Head of caudate nucleus (tissue), 42 donors: ENCODE measurements around the gene UGT1A4.

Experiments
- DNase-seq, 42 donors: peaks; one replicate each; pipeline versions ENCODE4 v3.0.0 to v3.0.0-alpha.2; 2020 to 2021; ENCODE audit warnings: mixed read lengths in 7 of 42
- intact Hi-C: fragments of 100-400 bp; cut with DNase I; formaldehyde crosslinking; loops from one replicate; pipeline ENCODE4 v1.15.0; 2022

Gene UGT1A4

GRCh38 chr2:233718552-233718951 is at the start of gene UGT1A4:
Gene UGT1A4 (plus strand): TSS chr2:233718736. CDS start chr2:233718821, 85 bp downstream.
- DNase-seq, result no peak
- intact Hi-C loops, result no loop called here

- intact Hi-C loops, result no loop called here
- DNase-seq, result no peak
Observed at GRCh38 chr2:233671290-233672161, 47.0 kb upstream of the UGT1A4 start, which contains the start of gene UGT1A9. Gene UGT1A9 (plus strand): TSS chr2:233671898. CDS start chr2:233671935, 37 bp downstream.

- intact Hi-C loops, result no loop called here
- DNase-seq, result no peak
Observed at GRCh38 chr2:233672886-233673285, 45.6 kb upstream of the UGT1A4 start.

DNA sequence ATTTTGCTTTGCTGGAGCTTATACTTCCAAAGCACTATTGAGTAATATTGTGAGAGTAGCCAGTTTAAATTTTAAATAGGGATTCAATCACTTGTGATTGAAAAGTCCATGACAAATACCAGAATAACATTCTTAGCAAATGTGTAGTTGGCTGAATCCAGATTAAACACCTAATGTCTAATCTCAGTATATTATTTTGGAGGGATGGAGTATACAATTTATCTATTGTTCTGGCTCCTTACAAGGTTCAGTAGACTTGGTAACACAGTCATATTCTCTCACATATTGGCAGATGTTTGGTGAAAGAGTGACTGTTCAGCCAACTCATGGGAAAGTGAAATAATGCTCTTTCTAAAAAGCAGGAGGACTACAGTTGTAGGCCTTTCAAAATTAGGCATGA is 44.6 kb upstream of the UGT1A4 start:
- intact Hi-C loops, result no loop called here
- no peak for DNase-seq

DNA sequence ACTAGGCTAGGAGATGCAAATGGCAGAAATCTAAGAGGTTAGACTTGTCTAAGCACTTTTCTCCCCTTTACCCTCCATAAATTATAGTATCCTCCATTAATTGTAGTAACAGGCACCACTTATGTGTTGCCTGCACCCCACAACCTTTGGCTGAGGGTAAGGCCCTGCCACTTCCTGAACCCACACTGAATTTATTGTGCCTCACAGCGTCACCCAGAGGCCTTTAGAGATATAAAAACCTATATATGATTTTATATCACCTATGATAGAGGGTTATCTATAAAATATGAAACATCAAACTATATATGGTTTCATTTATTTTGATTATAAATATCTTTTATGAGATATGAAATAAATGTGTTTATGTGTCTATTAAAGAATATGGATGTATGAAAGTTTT is 44.2 kb upstream of the UGT1A4 start:
- intact Hi-C loops, result no loop called here
- DNase-seq, result no peak

DNA sequence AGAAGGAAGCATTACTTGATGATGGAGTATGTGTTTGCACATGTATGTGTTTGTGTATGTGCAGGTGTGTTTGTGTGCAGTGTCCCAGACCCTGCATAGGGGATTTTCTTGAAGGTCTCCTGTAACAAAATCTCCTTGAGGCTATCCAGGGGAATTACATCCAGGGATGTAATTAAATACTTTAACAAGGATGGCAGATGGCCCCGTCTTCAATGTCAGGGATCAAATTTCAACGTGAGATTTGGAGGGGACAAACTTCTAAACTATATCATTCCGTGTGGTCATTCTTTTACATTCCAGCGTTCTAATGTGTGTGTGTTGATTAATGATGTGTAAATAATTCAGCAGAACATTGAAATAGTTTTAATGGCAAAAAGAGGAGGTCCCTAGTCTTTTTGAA is 43.5 kb upstream of the UGT1A4 start:
- no peak for DNase-seq
- intact Hi-C loops, result no loop called here

DNA sequence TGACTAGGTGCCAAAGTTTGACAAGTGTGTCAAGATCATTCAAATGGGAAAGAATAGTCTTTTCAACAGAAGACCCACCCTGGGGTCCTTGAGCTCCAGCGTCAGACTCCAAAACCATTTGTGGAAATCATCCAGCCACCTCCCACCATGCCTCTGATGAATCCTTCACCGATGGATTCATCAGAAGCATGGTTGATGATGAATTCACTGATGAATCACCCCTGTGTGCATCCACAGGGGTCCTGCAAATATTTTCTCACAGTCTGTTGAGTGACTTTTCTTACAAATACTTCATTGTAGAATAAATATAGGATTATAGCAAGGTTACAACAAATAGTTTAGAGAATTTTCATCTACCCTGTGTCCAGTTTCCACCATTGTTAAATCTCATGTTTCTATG is 42.5 kb upstream of the UGT1A4 start:
- no peak for DNase-seq
- intact Hi-C loops, result no loop called here

DNA sequence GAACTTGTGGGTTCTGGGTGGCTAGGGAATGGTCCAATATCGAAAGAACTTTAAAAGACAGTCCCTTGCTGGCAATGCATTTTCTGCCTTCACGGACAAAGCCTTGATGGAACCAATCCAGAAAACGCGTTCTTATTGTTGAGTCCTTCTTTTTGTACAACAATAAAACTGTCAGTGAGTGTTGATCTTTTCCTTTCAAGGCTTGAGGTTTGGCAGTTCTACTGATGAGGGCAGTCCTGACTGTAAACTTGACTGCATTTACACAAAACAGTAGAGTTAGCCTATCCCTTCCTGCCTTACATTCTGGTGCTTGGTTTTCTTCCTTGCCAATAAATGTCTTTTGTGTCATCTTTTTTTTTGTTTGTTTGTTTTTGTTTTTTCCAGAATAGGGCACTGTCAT is 39.3 kb upstream of the UGT1A4 start:
- intact Hi-C loops, result no loop called here
- DNase-seq, result no peak

DNA sequence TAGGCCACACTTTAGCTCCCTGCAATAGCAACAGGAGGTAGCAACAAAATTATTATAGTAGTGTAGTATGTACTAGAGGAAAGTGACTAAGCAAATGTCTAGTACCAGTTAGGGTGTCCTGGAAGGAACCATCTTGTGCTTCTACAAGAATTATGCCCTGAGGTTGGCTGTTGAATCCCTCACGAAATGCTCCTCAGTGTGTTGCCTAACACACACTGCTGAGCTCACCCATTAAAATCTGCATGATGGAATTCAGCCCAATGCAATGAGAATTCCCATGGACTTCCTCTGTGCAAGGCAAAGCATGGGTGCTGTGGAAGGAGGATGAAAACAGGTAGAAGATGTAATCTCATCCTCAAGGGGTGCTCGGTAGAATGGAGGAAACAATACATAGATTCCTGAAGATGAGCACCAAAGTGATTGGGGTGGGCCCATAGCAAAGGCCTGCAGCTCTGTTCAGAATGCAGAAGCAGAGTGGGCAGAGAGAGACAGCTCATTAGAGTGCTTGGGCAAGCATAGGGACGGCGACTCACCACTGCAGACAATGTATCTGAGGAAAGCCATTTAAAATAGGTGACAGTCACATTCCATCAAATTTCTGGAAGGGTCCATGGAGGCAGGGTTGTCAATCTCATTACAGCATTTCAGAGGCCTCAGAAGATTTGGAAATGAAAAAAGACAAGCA is 38.0 kb upstream of the UGT1A4 start:
- no peak for DNase-seq
- intact Hi-C loops, result no loop called here

DNA sequence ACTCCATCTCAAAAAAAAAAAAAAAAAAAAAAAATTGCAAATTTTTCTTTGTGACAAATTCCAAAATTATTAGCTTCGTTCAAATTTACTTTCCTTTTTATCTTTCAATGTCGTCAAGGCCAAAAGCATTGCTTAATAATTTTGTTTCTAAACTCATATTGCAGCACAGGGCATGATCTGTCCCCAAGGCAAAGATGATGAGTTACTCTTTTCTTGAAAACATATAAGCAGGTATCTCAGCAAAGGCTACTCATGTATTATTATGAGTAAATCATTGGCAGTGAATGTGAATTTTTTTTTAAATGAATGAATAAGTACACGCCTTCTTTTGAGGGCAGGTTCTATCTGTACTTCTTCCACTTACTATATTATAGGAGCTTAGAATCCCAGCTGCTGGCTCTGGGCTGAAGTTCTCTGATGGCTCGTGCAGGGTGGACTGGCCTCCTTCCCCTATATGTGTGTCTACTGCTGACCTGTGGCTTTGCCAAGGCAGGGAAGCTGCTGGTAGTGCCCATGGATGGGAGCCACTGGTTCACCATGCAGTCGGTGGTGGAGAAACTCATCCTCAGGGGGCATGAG is 36.9 kb upstream of the UGT1A4 start, which contains the start of gene UGT1A7:
Gene UGT1A7 (plus strand): TSS at position 381 of the 579 bp plus-strand sequence. CDS start 37 bp downstream, at position 418.
- intact Hi-C loops, result no loop called here
- no peak for DNase-seq

GRCh38 chr2:233684640-233685039 is 33.9 kb upstream of the UGT1A4 start:
- DNase-seq, result no peak
- intact Hi-C loops, result no loop called here

DNA sequence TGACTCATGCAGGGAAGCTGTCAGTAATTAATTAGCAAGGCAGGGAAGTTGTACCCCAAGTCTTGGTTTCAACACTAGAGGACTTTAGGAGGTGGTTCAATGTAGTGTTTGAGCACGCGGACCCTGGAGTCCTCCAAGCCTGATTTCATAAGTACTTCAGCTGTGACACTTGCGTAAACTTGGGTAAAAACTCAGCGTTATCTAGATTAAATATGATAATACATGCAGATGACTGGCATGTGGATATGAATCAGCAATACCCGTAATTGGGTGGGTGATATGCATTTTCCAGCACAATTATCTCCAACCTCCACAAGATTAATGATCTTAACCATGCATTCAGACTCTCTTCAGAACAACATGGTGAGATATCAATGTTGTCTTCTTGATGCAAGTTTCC is 31.6 kb upstream of the UGT1A4 start:
- no peak for DNase-seq
- intact Hi-C loops, result no loop called here

GRCh38 chr2:233688341-233688740 is 30.2 kb upstream of the UGT1A4 start:
- intact Hi-C loops, result no loop called here
- no peak for DNase-seq

GRCh38 chr2:233689031-233689430 is 29.5 kb upstream of the UGT1A4 start:
- intact Hi-C loops, result no loop called here
- no peak for DNase-seq

GRCh38 chr2:233689501-233689900 is 29.0 kb upstream of the UGT1A4 start:
- no peak for DNase-seq
- intact Hi-C loops, result no loop called here

GRCh38 chr2:233690444-233690843 is 28.1 kb upstream of the UGT1A4 start:
- no peak for DNase-seq
- intact Hi-C loops, result no loop called here

DNA sequence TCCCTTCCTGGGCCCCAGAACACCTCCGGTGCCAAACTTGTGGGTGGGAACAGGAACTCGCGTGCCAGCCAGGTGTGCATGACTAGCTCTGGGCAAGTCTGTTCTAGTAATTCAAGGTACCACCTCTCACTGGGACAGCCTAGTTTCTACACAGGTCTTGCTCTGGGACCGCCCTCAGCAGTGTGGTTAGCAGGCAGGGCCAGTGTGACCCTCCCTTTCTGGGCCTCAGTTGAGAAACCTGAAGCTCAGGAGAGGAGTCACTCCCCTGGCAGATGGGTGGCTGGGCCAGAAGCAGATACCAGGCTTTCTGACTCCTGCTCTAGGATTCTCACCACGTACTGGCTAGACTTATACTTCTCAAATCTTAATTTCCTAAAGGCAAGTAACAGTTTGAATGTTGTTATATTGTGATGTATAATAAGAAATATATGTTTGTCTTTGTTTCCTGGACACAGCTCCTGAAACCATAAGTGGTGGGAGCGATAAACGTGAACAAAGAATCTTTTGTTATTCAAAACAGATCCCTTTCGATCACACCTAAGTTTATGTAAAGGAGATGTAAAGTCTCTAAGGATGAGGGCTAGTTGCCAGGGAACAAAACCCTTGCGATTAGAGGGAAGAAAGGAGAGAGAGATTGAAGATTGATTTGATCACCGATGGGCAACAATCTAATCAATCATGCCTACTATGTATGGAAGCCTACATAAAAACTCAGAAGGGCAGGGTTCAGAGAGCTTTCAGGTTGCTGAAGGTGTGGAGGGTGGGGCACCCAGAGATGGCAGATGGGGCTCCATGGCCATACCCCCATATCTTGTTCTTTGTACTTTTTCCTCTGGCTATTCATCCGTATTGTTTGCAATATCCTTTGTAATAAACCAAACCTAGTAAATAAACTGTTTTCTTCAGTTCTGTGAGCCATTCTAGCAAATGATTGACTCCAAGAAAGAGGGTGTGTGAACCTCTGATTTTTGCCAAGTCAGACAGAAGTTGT is 26.8 kb upstream of the UGT1A4 start:
- no peak for DNase-seq
- intact Hi-C loops, result no loop called here

- intact Hi-C loops, result no loop called here
Observed at GRCh38 chr2:233692648-233693047, 25.9 kb upstream of the UGT1A4 start, which contains the start of gene UGT1A6. Gene UGT1A6 (plus strand): TSS chr2:233692890. CDS start chr2:233693005, 115 bp downstream.

GRCh38 chr2:233693963-233694362 is 24.6 kb upstream of the UGT1A4 start:
- intact Hi-C loops, result no loop called here

More at GRCh38 chr2:233692648-233693047, 25.9 kb upstream of the UGT1A4 start, which contains the start of gene UGT1A6:
- DNase-seq, result no peak

More at GRCh38 chr2:233693963-233694362, 24.6 kb upstream of the UGT1A4 start:
- DNase-seq, result no peak
